Measurements from ENCODE around the gene AIFM3. TPM values are rescaled to one million over a fixed set of nuclear protein-coding genes. Genes with fewer than 3 reads are reported as not detected.

The AIFM3 gene
- total RNA-seq, 1 experiment from 2014 or later, result 9.7 TPM

DNA sequence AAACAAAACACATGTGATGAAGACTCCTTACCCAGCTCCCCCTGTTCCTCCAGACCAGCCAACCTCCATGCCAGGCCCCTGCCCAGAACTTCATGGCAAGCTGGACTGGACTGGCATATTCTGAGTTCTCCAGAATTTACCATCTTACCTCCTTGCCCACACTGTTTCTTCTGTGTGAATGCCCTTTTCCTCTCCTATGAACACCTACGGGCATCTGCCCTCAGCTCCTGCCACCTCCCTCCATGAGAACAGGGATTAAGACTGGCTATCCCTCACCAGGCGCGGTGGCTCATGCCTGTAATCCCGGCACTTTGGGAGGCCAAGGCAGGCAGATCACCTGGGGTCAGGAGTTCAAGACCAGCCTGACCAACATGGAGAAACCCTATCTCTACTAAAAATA is 6.4 kb upstream of the AIFM3 start (continued):
- TF ChIP-seq, protein P1, sequence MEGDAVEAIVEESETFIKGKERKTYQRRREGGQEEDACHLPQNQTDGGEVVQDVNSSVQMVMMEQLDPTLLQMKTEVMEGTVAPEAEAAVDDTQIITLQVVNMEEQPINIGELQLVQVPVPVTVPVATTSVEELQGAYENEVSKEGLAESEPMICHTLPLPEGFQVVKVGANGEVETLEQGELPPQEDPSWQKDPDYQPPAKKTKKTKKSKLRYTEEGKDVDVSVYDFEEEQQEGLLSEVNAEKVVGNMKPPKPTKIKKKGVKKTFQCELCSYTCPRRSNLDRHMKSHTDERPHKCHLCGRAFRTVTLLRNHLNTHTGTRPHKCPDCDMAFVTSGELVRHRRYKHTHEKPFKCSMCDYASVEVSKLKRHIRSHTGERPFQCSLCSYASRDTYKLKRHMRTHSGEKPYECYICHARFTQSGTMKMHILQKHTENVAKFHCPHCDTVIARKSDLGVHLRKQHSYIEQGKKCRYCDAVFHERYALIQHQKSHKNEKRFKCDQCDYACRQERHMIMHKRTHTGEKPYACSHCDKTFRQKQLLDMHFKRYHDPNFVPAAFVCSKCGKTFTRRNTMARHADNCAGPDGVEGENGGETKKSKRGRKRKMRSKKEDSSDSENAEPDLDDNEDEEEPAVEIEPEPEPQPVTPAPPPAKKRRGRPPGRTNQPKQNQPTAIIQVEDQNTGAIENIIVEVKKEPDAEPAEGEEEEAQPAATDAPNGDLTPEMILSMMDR (IDR thresholded peaks at IDR 0.05 in 2 of 3, conservative IDR thresholded peaks at IDR 0.05 in 1 of 3; ENCODE audit: borderline replicate concordance in 1 of 3, insufficient read depth in 1 of 3, low read depth in 2 of 3, low read length in 2 of 3), result no peak
- no peak for TF ChIP-seq ZFX (IDR thresholded peaks at IDR 0.05)

DNA sequence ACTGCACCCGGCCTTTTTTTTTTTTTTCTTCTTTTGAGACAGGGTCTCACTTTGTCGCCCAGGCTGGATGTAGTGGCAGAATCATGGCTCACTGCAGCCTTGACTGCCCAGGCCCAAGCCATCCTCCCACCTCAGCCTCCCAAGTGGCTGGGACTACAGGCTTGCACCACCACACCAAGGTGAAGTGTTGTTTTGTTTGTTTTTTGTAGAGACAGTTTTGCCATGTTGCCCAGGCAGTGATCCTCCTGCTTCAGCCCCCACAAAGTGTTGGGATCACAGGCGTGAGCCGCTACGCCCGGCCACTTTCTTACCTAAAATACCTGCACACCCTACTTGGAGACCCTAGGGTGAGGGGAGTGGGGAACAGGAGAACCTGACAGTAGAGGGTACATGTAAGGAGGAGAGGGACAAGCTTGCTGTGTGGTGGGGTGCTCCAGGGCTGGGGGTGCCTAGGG is 4.5 kb upstream of the AIFM3 start:
- ChIA-PET POLR2A (no interaction called here), CTCF (interaction anchor here (0.6 kb wide), 1 partner anchor 916 kb away, joined by 5 read pairs; no protein-coding TSS in a partner anchor), RAD21 (ENCODE audit: low non-redundant PET in 1 of 2, low total read pairs in 2 of 2, uncharacterized antibody in 2 of 2, unreplicated experiment in 2 of 2) (no interaction called here)
- ATAC-seq (no peak), DNase-seq (ENCODE audit: low read depth, low spot score) (no peak)
- Histone ChIP-seq H3K9me3 (ENCODE audit: control insufficient read depth in 1 of 2, insufficient read depth in 1 of 2, low read depth in 1 of 2, low read length in 2 of 2) (no peaks in the 10 kb centered on the region), H3K9me2 (ENCODE audit: insufficient read depth) (no peaks in the 10 kb centered on the region), H3K4me1 (ENCODE audit: control insufficient read depth in 1 of 2, insufficient read depth in 2 of 2, low read length in 2 of 2) (peaks cover 7 to 19% of the 10 kb centered on the region in 2 experiments), H3K4me3 (replicated peaks in 1 of 2; ENCODE audit: low read depth in 1 of 2, low read length in 2 of 2) (no peak overlapping the region), H3K9ac (ENCODE audit: low read length) (no peak overlapping the region), H3K4me2 (ENCODE audit: low read length) (no peak overlapping the region), H3K79me2 (ENCODE audit: insufficient read depth, low read length) (no peaks in the 10 kb centered on the region), H2AFZ (ENCODE audit: low read depth, low read length, poor library complexity, severe bottlenecking) (no peak overlapping the region), H4K20me1 (ENCODE audit: insufficient read depth) (no peaks in the 10 kb centered on the region), H3K27ac (ENCODE audit: low read depth, low read length) (no peak overlapping the region), H3K27me3 (ENCODE audit: insufficient read depth, low read length) (no peaks in the 10 kb centered on the region), H3K36me3 (ENCODE audit: control insufficient read depth in 1 of 2, insufficient read depth in 2 of 2, low read length in 2 of 2) (no peaks in the 10 kb centered on the region)
- TF ChIP-seq, protein P1 (IDR thresholded peaks at IDR 0.05 in 2 of 3, conservative IDR thresholded peaks at IDR 0.05 in 1 of 3; ENCODE audit: borderline replicate concordance in 1 of 3, insufficient read depth in 1 of 3, low read depth in 2 of 3, low read length in 2 of 3), result no peak
- TF ChIP-seq, protein P2, sequence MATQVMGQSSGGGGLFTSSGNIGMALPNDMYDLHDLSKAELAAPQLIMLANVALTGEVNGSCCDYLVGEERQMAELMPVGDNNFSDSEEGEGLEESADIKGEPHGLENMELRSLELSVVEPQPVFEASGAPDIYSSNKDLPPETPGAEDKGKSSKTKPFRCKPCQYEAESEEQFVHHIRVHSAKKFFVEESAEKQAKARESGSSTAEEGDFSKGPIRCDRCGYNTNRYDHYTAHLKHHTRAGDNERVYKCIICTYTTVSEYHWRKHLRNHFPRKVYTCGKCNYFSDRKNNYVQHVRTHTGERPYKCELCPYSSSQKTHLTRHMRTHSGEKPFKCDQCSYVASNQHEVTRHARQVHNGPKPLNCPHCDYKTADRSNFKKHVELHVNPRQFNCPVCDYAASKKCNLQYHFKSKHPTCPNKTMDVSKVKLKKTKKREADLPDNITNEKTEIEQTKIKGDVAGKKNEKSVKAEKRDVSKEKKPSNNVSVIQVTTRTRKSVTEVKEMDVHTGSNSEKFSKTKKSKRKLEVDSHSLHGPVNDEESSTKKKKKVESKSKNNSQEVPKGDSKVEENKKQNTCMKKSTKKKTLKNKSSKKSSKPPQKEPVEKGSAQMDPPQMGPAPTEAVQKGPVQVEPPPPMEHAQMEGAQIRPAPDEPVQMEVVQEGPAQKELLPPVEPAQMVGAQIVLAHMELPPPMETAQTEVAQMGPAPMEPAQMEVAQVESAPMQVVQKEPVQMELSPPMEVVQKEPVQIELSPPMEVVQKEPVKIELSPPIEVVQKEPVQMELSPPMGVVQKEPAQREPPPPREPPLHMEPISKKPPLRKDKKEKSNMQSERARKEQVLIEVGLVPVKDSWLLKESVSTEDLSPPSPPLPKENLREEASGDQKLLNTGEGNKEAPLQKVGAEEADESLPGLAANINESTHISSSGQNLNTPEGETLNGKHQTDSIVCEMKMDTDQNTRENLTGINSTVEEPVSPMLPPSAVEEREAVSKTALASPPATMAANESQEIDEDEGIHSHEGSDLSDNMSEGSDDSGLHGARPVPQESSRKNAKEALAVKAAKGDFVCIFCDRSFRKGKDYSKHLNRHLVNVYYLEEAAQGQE (IDR thresholded peaks at IDR 0.05; ENCODE audit: low read depth), result no peak
- TF ChIP-seq RAD21 (IDR thresholded peaks at IDR 0.05; ENCODE audit: low read depth), result no peak
- TF ChIP-seq SRF (IDR thresholded peaks at IDR 0.05; ENCODE audit: low read depth), result no peak
- no peak for TF ChIP-seq JUND (IDR thresholded peaks at IDR 0.05)
- TF ChIP-seq, protein P3, sequence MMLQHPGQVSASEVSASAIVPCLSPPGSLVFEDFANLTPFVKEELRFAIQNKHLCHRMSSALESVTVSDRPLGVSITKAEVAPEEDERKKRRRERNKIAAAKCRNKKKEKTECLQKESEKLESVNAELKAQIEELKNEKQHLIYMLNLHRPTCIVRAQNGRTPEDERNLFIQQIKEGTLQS (IDR thresholded peaks at IDR 0.05), result no peak
- TF ChIP-seq EZH2 (IDR thresholded peaks at IDR 0.05), result no peak
- no peak for TF ChIP-seq ZFX (IDR thresholded peaks at IDR 0.05)
- TF ChIP-seq ZNF274 (IDR thresholded peaks at IDR 0.05; ENCODE audit: low read depth, low read length), result no peak
- TF ChIP-seq TCF7L2 (IDR thresholded peaks at IDR 0.05; ENCODE audit: borderline replicate concordance, extremely low read depth, insufficient read depth, insufficient read length), result no peak
- TF ChIP-seq POLR2A (IDR thresholded peaks at IDR 0.05; ENCODE audit: borderline replicate concordance, extremely low read depth, insufficient read depth, insufficient read length), result no peak
- TF ChIP-seq CBX3 (IDR thresholded peaks at IDR 0.05; ENCODE audit: low read depth), result no peak
- BruUV-seq (replicated peaks), result no TSS peak
- intact Hi-C loops (cut with micrococcal nuclease), result no loop called here
